Measurements from ENCODE around the gene CLRN2. TPM values are rescaled to one million over a fixed set of nuclear protein-coding genes. Genes with fewer than 3 reads are reported as not detected.

The CLRN2 gene
- total and polyA plus RNA-seq, 9 of the 15 experiments (the other 6 are each of a cell fraction or from before 2014, with no cell fraction given), result not detected

DNA sequence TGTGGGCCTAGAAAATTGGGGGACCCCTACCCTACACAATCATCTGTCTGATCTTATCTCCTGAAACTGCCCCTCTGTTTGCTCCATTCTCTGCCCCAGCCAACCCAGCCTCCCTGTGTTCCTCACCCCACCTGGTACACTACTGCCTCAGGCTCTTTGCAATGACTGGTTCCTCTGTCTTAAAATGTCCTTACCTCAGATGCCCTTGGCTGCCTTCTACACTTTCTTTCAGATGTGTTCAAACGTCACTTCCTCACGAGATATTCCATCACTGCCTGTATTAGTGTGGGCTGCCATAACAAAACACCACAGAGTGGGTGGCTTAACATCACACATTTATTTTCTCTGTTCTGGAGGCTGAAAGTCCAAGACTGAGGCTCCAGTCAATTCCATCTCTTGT lies 32.2 kb upstream of the CLRN2 start (continued):
- TF ChIP-seq, protein P1, sequence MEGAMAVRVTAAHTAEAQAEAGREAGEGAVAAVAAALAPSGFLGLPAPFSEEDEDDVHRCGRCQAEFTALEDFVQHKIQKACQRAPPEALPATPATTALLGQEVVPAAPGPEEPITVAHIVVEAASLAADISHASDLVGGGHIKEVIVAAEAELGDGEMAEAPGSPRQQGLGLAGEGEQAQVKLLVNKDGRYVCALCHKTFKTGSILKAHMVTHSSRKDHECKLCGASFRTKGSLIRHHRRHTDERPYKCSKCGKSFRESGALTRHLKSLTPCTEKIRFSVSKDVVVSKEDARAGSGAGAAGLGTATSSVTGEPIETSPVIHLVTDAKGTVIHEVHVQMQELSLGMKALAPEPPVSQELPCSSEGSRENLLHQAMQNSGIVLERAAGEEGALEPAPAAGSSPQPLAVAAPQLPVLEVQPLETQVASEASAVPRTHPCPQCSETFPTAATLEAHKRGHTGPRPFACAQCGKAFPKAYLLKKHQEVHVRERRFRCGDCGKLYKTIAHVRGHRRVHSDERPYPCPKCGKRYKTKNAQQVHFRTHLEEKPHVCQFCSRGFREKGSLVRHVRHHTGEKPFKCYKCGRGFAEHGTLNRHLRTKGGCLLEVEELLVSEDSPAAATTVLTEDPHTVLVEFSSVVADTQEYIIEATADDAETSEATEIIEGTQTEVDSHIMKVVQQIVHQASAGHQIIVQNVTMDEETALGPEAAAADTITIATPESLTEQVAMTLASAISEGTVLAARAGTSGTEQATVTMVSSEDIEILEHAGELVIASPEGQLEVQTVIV (CRISPR knock-in tag; IDR thresholded peaks at IDR 0.05; ENCODE audit: borderline replicate concordance), result no peak
- TF ChIP-seq, protein P2, sequence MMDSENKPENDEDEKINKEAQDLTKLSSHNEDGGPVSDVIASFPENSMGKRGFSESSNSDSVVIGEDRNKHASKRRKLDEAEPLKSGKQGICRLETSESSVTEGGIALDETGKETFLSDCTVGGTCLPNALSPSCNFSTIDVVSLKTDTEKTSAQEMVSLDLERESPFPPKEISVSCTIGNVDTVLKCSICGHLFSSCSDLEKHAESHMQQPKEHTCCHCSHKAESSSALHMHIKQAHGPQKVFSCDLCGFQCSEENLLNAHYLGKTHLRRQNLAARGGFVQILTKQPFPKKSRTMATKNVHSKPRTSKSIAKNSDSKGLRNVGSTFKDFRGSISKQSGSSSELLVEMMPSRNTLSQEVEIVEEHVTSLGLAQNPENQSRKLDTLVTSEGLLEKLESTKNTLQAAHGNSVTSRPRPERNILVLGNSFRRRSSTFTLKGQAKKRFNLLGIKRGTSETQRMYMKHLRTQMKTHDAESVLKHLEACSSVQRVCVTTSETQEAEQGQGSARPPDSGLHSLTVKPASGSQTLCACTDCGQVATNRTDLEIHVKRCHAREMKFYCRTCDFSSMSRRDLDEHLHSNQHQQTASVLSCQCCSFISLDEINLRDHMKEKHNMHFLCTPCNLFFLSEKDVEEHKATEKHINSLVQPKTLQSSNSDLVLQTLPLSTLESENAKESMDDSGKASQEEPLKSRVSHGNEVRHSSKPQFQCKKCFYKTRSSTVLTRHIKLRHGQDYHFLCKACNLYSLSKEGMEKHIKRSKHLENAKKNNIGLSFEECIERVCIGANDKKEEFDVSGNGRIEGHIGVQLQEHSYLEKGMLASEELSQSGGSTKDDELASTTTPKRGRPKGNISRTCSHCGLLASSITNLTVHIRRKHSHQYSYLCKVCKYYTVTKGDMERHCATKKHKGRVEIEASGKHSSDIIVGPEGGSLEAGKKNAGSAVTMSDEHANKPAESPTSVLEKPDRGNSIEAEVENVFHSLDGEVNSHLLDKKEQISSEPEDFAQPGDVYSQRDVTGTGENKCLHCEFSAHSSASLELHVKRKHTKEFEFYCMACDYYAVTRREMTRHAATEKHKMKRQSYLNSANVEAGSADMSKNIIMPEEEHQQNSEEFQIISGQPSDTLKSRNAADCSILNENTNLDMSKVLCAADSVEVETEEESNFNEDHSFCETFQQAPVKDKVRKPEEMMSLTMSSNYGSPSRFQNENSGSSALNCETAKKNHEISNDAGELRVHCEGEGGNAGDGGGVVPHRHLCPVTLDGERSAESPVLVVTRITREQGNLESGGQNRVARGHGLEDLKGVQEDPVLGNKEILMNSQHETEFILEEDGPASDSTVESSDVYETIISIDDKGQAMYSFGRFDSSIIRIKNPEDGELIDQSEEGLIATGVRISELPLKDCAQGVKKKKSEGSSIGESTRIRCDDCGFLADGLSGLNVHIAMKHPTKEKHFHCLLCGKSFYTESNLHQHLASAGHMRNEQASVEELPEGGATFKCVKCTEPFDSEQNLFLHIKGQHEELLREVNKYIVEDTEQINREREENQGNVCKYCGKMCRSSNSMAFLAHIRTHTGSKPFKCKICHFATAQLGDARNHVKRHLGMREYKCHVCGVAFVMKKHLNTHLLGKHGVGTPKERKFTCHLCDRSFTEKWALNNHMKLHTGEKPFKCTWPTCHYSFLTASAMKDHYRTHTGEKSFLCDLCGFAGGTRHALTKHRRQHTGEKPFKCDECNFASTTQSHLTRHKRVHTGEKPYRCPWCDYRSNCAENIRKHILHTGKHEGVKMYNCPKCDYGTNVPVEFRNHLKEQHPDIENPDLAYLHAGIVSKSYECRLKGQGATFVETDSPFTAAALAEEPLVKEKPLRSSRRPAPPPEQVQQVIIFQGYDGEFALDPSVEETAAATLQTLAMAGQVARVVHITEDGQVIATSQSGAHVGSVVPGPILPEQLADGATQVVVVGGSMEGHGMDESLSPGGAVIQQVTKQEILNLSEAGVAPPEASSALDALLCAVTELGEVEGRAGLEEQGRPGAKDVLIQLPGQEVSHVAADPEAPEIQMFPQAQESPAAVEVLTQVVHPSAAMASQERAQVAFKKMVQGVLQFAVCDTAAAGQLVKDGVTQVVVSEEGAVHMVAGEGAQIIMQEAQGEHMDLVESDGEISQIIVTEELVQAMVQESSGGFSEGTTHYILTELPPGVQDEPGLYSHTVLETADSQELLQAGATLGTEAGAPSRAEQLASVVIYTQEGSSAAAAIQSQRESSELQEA (IDR thresholded peaks at IDR 0.05; ENCODE audit: low read depth), result no peak
- no peak for TF ChIP-seq YY1 (IDR thresholded peaks at IDR 0.05; ENCODE audit: borderline replicate concordance in 1 of 3, control insufficient read depth in 1 of 3, extremely low read depth in 1 of 3, insufficient read depth in 3 of 3, insufficient read length in 1 of 3, insufficient replicate concordance in 2 of 3, low read depth in 1 of 3, low read length in 2 of 3)
- no peak for TF ChIP-seq HSF4 (CRISPR knock-in tag; IDR thresholded peaks at IDR 0.05; ENCODE audit: borderline replicate concordance)
- no peak for TF ChIP-seq ZNF696 (CRISPR knock-in tag; conservative IDR thresholded peaks at IDR 0.05)
- TF ChIP-seq BCL6 (CRISPR knock-in tag; IDR thresholded peaks at IDR 0.05), result no peak

Data from K562 (cell line).